Measurements from ENCODE around the gene JMJD1C.

Gene JMJD1C

GRCh38 chr10:63434866-63435854, 30.6 kb downstream of the JMJD1C start:
- no peak for DNase-seq

- DNase-seq = no peak
Observed at GRCh38 chr10:63431962-63432797, 33.6 kb downstream of the JMJD1C start.

- no peak for DNase-seq
Observed at GRCh38 chr10:63430999-63431356, 34.8 kb downstream of the JMJD1C start.

GRCh38 chr10:63430091-63430998, 35.4 kb downstream of the JMJD1C start:
- no peak for DNase-seq

- DNase-seq = no peak
Observed at GRCh38 chr10:63429281-63429680, 36.5 kb downstream of the JMJD1C start.

GRCh38 chr10:63427013-63427412, 38.8 kb downstream of the JMJD1C start:
- no peak for DNase-seq

- DNase-seq = no peak
Observed at GRCh38 chr10:63425512-63425911, 40.3 kb downstream of the JMJD1C start.

- no peak for DNase-seq
Observed at GRCh38 chr10:63424576-63424975, 41.2 kb downstream of the JMJD1C start.

- no peak for DNase-seq
Observed at GRCh38 chr10:63423494-63423893, 42.3 kb downstream of the JMJD1C start.

- DNase-seq = peak in 2 of 5 experiments; percentile 12 to 57
Observed at GRCh38 chr10:63421591-63421990, 44.2 kb downstream of the JMJD1C start.

GRCh38 chr10:63416376-63416775, 49.4 kb downstream of the JMJD1C start:
- no peak for DNase-seq

- DNase-seq = no peak
Observed at GRCh38 chr10:63415640-63416244, 50.0 kb downstream of the JMJD1C start.

GRCh38 chr10:63414481-63415260, 51.1 kb downstream of the JMJD1C start:
- no peak for DNase-seq

GRCh38 chr10:63413429-63413828, 52.3 kb downstream of the JMJD1C start:
- DNase-seq = no peak

GRCh38 chr10:63412304-63412703, 53.5 kb downstream of the JMJD1C start:
- no peak for DNase-seq

- no peak for DNase-seq
Observed at GRCh38 chr10:63410633-63411032, 55.1 kb downstream of the JMJD1C start.

- no peak for DNase-seq
Observed at GRCh38 chr10:63409465-63410027, 56.2 kb downstream of the JMJD1C start.

- DNase-seq = no peak
Observed at GRCh38 chr10:63407136-63407662, 58.6 kb downstream of the JMJD1C start.

- no peak for DNase-seq
Observed at GRCh38 chr10:63396133-63396761, 69.5 kb downstream of the JMJD1C start.

GRCh38 chr10:63393050-63393449, 72.7 kb downstream of the JMJD1C start:
- DNase-seq = no peak
